GM18858 (cell line): ENCODE data around the gene SUPT20HL1.

Source experiments
- ATAC-seq: cut with Tn5 transposase; IDR thresholded peaks from one replicate; pipeline ENCODE4 v1.9.1; 2021; ENCODE audit not compliant: unreplicated experiment

The SUPT20HL1 gene

GRCh38 chrX:24396236-24396930 is 35.9 kb downstream of the SUPT20HL1 start:
- no peak for ATAC-seq

- ATAC-seq: no peak
These were observed 36.5 kb downstream of the SUPT20HL1 start for GRCh38 chrX:24396931-24397279.

- no peak for ATAC-seq
These were observed 38.3 kb downstream of the SUPT20HL1 start for GRCh38 chrX:24398766-24399165.

GRCh38 chrX:24399550-24399949 is 39.1 kb downstream of the SUPT20HL1 start:
- no peak for ATAC-seq

GRCh38 chrX:24405959-24406358 is 45.5 kb downstream of the SUPT20HL1 start:
- ATAC-seq: no peak
